NOMO-1 treated with dmso at 0.1 percent for 144 hours (cell line): Measurements from ENCODE around the gene LYPD6B.

Source experiments
- DNase-seq: peaks from one replicate; lab custom pipeline; 2025; ENCODE audit not compliant: unreplicated experiment; lab: John Stamatoyannopoulos, UW

The LYPD6B gene

GRCh38 chr2:149037851-149038250 lies 648 bp upstream of the LYPD6B start:
- DNase-seq = no peak

DNA sequence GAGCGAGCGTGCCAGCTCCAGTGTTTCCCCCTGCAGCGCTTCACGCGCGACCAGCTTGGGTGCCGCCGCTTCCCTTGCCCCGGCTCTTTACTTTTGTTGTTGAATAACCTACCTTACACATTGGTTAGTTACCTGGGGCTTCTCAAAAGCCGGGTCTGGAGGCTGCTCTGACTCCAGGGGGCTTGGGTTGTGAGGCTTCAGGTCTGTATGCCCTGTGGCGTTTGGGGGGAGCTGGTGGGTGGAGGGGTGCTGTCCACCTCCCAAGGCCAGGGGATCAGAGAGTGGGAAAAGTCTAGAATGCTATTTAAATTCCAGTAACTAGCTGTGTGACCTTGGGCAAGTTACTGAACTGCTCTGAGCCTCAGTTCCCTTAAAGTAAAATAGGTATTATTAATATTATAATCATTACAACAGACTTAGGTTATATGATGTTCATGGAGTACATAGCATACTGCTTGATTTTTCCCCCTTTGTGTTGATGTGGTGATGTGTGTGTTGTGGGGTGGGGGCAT lies 770 bp downstream of the LYPD6B start:
- DNase-seq = no peak

DNA sequence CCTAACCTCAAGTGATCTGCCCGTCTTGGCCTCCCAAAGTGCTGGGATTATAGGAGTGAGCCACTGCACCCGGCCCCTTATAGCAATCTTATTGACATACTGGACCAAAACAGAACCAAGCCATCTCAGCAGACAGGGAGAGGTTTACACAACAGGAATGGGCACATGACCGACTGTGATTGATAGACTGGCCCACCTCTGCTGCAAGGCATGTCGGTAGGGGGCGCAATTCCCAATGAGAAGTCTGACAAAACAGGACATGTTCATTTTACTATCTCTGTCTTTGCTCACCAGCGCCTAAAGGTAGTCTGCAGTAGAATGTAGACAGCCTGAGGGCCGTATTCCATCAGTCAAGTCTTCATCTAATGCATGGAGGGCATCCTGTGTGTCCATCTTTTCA lies 2.0 kb downstream of the LYPD6B start:
- DNase-seq = peak; percentile 32

- DNase-seq = no peak
Measured at GRCh38 chr2:149041482-149041881, 3.0 kb downstream of the LYPD6B start.

- DNase-seq = no peak
Measured at GRCh38 chr2:149042881-149043280, 4.4 kb downstream of the LYPD6B start.

GRCh38 chr2:149044500-149044899 lies 6.0 kb downstream of the LYPD6B start:
- DNase-seq = no peak

DNA sequence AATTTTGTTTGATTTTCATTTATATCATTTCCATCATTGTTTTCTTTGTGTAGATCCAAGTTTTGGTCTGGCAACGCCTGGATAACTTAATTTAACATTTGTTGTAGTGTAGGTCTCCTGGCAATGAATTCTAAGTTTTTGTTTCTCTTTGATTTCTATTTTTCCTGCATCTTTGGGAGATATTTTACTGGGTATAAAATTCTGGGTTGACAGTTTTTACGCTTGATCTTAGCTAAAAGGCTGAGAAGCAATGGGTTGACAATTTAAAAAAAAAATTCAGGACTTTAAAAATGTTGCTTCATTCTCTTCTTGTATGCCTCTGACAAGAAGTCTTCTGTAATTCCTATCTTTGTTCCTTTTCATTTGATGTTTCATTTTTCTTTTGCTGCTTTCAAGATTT lies 8.6 kb downstream of the LYPD6B start:
- no peak for DNase-seq

- DNase-seq = no peak
Measured at GRCh38 chr2:149049142-149049541, 10.6 kb downstream of the LYPD6B start.

GRCh38 chr2:149050188-149050587 lies 11.7 kb downstream of the LYPD6B start:
- no peak for DNase-seq

- DNase-seq = no peak
Measured at GRCh38 chr2:149055751-149056150, 17.3 kb downstream of the LYPD6B start.

GRCh38 chr2:149056541-149057255 lies 18.2 kb downstream of the LYPD6B start:
- DNase-seq = no peak

- no peak for DNase-seq
Measured at GRCh38 chr2:149057401-149057800, 18.9 kb downstream of the LYPD6B start.

DNA sequence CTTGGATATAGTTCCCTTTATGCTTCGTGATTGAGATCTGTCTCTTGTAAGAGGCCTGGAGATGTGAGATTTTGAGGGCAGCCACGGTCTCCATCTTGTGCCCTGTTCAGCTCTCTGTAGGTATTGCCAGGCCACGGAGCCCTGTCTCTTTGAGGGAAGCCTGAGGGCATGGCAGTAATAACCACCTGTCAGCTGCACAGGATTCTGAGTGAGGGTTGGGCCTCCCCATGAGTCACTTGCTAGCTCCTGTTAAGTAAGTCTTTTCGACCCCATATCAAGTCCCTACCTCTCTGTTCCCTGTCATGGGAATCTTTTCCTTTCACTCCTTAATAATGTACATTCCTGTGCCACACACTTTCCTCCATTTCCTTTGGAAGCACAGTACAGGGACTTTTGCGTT lies 20.4 kb downstream of the LYPD6B start:
- DNase-seq = no peak

DNA sequence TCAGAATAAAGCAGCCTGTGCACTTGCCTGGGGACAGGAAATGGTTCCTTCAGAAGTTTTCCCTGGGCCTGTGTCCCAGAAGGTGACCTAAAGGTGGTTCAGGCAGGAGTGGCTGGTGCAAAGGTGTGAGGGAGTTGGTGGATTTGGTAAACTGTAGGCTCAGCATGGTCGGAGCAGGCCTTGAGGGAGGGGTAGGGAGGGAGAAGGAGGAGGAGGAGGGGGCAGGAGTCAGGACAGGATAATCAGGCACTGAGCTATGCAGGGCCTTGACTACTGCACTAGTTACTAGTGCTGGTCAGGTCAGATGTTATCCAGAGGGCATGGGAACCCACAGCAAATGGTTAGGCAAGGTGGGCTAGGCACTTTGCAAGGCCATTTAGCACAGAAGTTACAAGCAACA lies 21.3 kb downstream of the LYPD6B start:
- no peak for DNase-seq

- DNase-seq = no peak
Measured at GRCh38 chr2:149061133-149061745, 22.7 kb downstream of the LYPD6B start.

GRCh38 chr2:149062531-149062930 lies 24.0 kb downstream of the LYPD6B start:
- DNase-seq = no peak

DNA sequence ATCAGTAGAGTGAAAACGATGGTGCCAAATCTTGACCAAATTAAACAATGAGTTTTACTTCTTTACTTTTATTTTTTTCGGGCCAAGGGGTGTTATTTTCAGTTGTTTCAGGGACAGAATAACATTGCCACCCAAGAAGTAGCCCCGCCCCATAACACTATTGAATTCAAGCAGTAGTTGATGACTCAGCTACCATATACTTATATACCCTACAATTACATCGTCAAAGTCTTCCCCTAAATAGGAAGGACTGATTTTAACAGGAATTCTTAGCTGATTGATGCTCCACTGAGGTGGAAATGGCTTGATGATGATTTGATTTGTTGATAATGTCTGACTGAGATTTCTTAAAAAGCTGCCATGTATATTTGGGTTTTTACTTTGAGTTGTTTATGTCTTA lies 24.7 kb downstream of the LYPD6B start:
- no peak for DNase-seq

DNA sequence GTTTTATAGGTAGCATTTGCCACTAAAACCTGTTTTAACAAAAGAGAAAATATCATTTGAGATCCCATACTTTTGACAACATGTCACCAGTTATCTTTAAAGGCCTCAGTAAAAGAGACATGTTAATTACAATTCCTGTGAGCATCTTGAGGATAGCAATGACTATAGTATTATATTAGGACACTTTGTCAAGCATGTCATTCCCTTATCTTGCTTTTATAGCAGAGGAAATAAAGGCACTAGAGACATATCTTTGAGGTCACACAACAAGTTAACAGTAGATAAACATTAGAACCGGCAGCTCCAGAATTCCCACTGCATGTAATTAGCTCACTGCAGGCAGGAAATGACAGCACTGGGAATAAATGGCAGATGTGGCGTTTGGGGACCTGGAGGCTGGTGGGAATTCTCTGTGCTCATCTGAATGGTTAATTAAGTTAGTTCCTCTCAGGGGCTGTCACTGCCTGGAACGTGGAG lies 25.9 kb downstream of the LYPD6B start:
- no peak for DNase-seq

DNA sequence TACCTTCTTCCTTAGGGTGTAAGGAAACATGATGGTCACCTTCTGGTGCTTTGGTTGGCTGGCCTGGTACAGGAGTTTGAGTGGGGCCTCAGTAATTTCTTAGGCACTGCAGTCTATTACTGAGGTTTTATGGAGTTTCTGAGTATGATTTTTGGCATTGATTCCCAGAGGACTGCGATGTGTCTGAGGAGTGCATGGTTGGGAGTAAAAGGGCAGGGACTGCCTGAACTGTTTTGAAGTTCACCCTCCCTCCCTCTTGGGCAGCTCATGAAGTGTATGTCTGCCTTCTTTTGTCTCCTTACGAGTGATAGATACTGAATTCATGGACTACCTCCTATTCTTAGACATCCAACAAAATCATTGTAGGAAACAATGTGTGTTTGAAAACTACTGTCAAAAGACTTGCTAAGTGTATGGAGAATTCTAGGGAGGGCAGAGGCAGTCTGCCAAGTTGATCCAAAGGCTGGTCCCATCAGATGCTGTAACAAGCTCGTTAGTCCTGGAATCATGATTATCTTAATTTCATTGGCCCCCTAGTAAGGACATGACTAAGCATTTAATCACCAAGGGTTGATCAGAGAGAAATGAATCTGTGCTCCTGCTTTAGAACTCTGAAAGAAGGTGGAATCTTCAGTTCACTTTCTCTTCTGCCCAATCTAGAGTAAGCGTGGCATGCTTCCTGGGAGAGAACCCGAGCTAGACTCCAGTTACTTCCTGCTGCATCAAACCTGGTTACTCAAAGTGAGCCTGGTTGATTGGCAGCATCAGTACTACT lies 26.5 kb downstream of the LYPD6B start:
- no peak for DNase-seq

DNA sequence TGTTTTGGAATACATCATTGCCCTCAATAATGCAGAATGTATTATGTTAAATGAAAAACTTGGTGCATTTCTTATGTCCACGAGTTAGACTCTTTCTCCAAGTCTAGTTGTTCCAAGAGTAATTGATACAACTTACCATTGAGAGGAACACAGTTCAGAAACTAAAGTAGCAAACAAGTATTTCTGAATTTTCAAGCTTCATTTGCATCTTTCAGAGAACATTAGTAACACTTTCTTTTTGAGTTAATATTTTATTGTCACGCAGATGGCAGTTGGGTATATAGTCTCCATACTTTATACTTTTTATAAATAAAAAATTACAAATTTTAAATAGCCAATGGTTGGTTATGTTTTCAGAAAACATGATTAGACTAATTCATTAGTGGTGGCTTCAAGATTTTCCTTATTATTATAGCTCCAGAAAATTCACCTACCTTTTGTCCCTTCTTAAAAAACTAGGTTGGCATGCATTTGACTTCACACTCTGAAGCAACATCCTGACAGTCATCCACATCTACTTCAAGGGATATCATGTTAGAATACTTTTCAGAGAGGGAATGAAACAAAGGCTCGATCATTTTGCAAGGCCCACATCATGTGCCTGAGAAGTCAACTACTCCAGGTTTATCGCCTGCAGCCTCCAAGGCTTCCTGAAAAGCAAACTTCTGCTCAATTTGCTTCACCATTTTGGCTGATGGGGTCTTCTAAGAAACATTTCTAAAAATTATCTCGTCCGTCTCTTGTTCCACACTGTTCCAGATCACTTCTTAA lies 29.9 kb downstream of the LYPD6B start:
- no peak for DNase-seq
